H9 (cell line): Measurements from ENCODE around the gene SLC15A3. TPM values are rescaled to one million over a fixed set of nuclear protein-coding genes. Genes with fewer than 3 reads are reported as not detected.

Experiments used
- DNase-seq: peaks from one replicate; pipeline ENCODE4 v3.0.0-alpha.2; 2017
- H2AFZ ChIP-seq: one replicate; pipeline ENCODE4 v1.6.1; 2013; ENCODE audit warnings: mild to moderate bottlenecking, low read length, control low read depth, moderate library complexity
- H2AK5ac ChIP-seq: 2 replicates; pipeline ENCODE4 v1.6.1; 2013; ENCODE audit warnings: low read length, control low read depth, mixed read lengths; ENCODE audit not compliant: insufficient read length
- H2BK120ac ChIP-seq: one replicate; pipeline ENCODE4 v1.6.1; 2013; ENCODE audit warnings: low read depth, mild to moderate bottlenecking, low read length, control low read depth, inconsistent platforms; ENCODE audit not compliant: poor library complexity, severe bottlenecking
- H2BK12ac ChIP-seq: 2 replicates; pipeline ENCODE4 v1.6.1; 2013; ENCODE audit warnings: low read length, control low read depth, mixed read lengths, low read depth; ENCODE audit not compliant: insufficient read length
- H2BK15ac ChIP-seq: 2 replicates; pipeline ENCODE4 v1.6.1; 2013; ENCODE audit warnings: low read depth, low read length, control low read depth
- H2BK20ac ChIP-seq: one replicate; pipeline ENCODE4 v1.6.1; 2013; ENCODE audit warnings: low read depth, mild to moderate bottlenecking, low read length, control low read depth, inconsistent platforms; ENCODE audit not compliant: poor library complexity, severe bottlenecking
- H2BK5ac ChIP-seq: 2 replicates; pipeline ENCODE4 v1.6.1; 2013; ENCODE audit warnings: low read length, control low read depth, mixed read lengths; ENCODE audit not compliant: insufficient read length
- H3K14ac ChIP-seq: 2 replicates; pipeline ENCODE4 v1.6.1; 2013; ENCODE audit warnings: low read length, control low read depth; ENCODE audit not compliant: insufficient read depth
- H3K18ac ChIP-seq: 2 replicates; pipeline ENCODE4 v1.6.1; 2013; ENCODE audit warnings: low read depth, mild to moderate bottlenecking, mixed read lengths, low read length, control low read depth; ENCODE audit not compliant: insufficient read length
- H3K23ac ChIP-seq: 2 replicates; pipeline ENCODE4 v1.6.1; 2013; ENCODE audit warnings: low read length, control low read depth, mixed read lengths, low read depth; ENCODE audit not compliant: insufficient read length
- H3K23me2 ChIP-seq: 2 replicates; pipeline ENCODE4 v1.6.1; 2013; ENCODE audit warnings: low read depth, mild to moderate bottlenecking, mixed read lengths, low read length, control low read depth; ENCODE audit not compliant: insufficient read length, poor library complexity, severe bottlenecking
- H3K27ac ChIP-seq: 2 replicates; pipeline ENCODE4 v1.5.1; 2013; ENCODE audit warnings: low read length, control low read depth, mixed read lengths, low read depth; ENCODE audit not compliant: insufficient read length
- H3K27me3 ChIP-seq: 2 replicates; pipeline ENCODE4 v1.6.1; 2013; ENCODE audit warnings: low read length, control low read depth, inconsistent platforms; ENCODE audit not compliant: insufficient read depth
- H3K4ac ChIP-seq: 2 replicates; pipeline ENCODE4 v1.6.1; 2013; ENCODE audit warnings: low read depth, mild to moderate bottlenecking, control low read depth, inconsistent platforms, low read length, moderate library complexity
- H3K4me1 ChIP-seq: 2 replicates; pipeline ENCODE4 v1.6.1; 2013; ENCODE audit warnings: low read length, control low read depth, inconsistent platforms; ENCODE audit not compliant: insufficient read depth
- H3K4me2 ChIP-seq: 2 replicates; pipeline ENCODE4 v1.6.1; 2013; ENCODE audit warnings: low read length, control low read depth, mixed read lengths; ENCODE audit not compliant: insufficient read length, insufficient read depth
- H3K56ac ChIP-seq: 2 replicates; pipeline ENCODE4 v1.6.1; 2013; ENCODE audit warnings: low read depth, mild to moderate bottlenecking, mixed read lengths, low read length, control low read depth; ENCODE audit not compliant: insufficient read length
- H3K79me1 ChIP-seq: 2 replicates; pipeline ENCODE4 v1.6.1; 2013; ENCODE audit warnings: low read depth, mild to moderate bottlenecking, moderate library complexity, low read length, control low read depth, inconsistent platforms; ENCODE audit not compliant: insufficient read depth, poor library complexity, severe bottlenecking
- H3K79me2 ChIP-seq: 2 replicates; pipeline ENCODE4 v1.6.1; 2013; ENCODE audit warnings: low read length, control low read depth, inconsistent platforms; ENCODE audit not compliant: insufficient read depth
- H3K9ac ChIP-seq: 2 replicates; pipeline ENCODE4 v1.6.1; 2013; ENCODE audit warnings: low read length, control low read depth, mixed read lengths; ENCODE audit not compliant: insufficient read length; ENCODE audit errors: extremely low read depth
- H3K9me3 ChIP-seq: one replicate; pipeline ENCODE4 v1.6.1; 2013; ENCODE audit warnings: low read depth, low read length, inconsistent platforms; ENCODE audit not compliant: control insufficient read depth
- H3T11ph ChIP-seq: one replicate; pipeline ENCODE4 v1.6.1; 2013; ENCODE audit warnings: mild to moderate bottlenecking, low read length, control low read depth, inconsistent platforms
- H4K20me1 ChIP-seq: one replicate; pipeline ENCODE4 v1.6.1; 2013; ENCODE audit not compliant: control insufficient read depth, insufficient read length, insufficient read depth
- H4K5ac ChIP-seq: 2 replicates; pipeline ENCODE4 v1.6.1; 2013; ENCODE audit warnings: low read depth, mild to moderate bottlenecking, mixed read lengths, low read length, control low read depth; ENCODE audit not compliant: insufficient read length
- H4K8ac ChIP-seq: replicated peaks from 2 replicates; pipeline ENCODE4 v1.6.1; 2013; ENCODE audit warnings: low read length, control low read depth, mixed read lengths, low read depth; ENCODE audit not compliant: insufficient read length
- H4K91ac ChIP-seq: 2 replicates; pipeline ENCODE4 v1.6.1; 2013; ENCODE audit warnings: low read depth, mild to moderate bottlenecking, moderate library complexity, mixed read lengths, low read length, control low read depth; ENCODE audit not compliant: insufficient read length
- H3K27ac Mint-ChIP-seq, 3 experiments: 2 replicates in 2 of 3; 3 replicates in 1 of 3; pipeline ENCODE4 v1.8.0; 2020 to 2021; ENCODE audit warnings: mixed read lengths in 3 of 3, mild to moderate bottlenecking in 1 of 3, moderate library complexity in 1 of 3
- H3K27me3 Mint-ChIP-seq: 2 replicates; pipeline ENCODE4 v1.8.0; 2021; ENCODE audit warnings: low read depth, mild to moderate bottlenecking, moderate library complexity, mixed read lengths
- H3K36me3 Mint-ChIP-seq, 3 experiments: 2 replicates in 2 of 3; 3 replicates in 1 of 3; pipeline ENCODE4 v1.8.0; 2020 to 2021; ENCODE audit warnings: low read depth in 3 of 3, mixed read lengths in 3 of 3; ENCODE audit not compliant: insufficient read depth in 1 of 3
- H3K4me1 Mint-ChIP-seq, 2 experiments: 2 replicates each; pipeline ENCODE4 v1.8.0; 2020; ENCODE audit warnings: mixed read lengths in 2 of 2
- H3K4me3 Mint-ChIP-seq, 2 experiments: 2 replicates in 1 of 2; 3 replicates in 1 of 2; pipeline ENCODE4 v1.8.0; 2020 to 2021; ENCODE audit warnings: mild to moderate bottlenecking in 2 of 2, mixed read lengths in 2 of 2, moderate library complexity in 1 of 2
- H3K9me3 Mint-ChIP-seq, 2 experiments: 2 replicates in 1 of 2; 3 replicates in 1 of 2; pipeline ENCODE4 v1.8.0; 2020; ENCODE audit warnings: mild to moderate bottlenecking in 2 of 2, mixed read lengths in 2 of 2, moderate library complexity in 1 of 2
- CTCF ChIP-seq: fragments of 200-600 bp; sonication (generic); conservative IDR thresholded peaks from 3 replicates; pipeline ENCODE4 v1.8.0; 2021; ENCODE audit warnings: antibody characterized with exemption, mild to moderate bottlenecking
- WGBS: extraction: QIAGEN DNeasy Blood & Tissue Kit; methylation state at CpG from one replicate; pipeline ENCODE4 v1.1.7; 2013; ENCODE audit warnings: missing lambda C conversion rate, low lambda C conversion rate, mixed read lengths; ENCODE audit not compliant: insufficient read length; ENCODE audit errors: extremely low coverage; 5-methylcytosine and 5-hydroxymethylcytosine counted together
- total RNA-seq: library from RNA; stranded (reverse); gene quantifications from 2 replicates; pipeline ENCODE4 v1.2.1, GENCODE V29; 2021

The SLC15A3 gene
- total RNA-seq, 1 experiment from 2014 or later: 7.0 TPM

GRCh38 chr11:60968223-60968622, 16.2 kb upstream of the SLC15A3 start:
- Histone ChIP-seq H3T11ph (no peak overlapping the region), H3K27ac (no peak overlapping the region), H2AK5ac (no peak overlapping the region), H3K27me3 (no peaks in the 10 kb centered on the region; the same call in 1 of the 2 replicates), H3K56ac (no peak overlapping the region), H3K79me1 (no peaks in the 10 kb centered on the region), H3K23ac (no peak overlapping the region), H3K4me1 (no peaks in the 10 kb centered on the region), H2BK20ac (no peak overlapping the region), H3K23me2 (no peaks in the 10 kb centered on the region), H3K4ac (no peak overlapping the region), H4K91ac (no peak overlapping the region), H4K20me1 (no peaks in the 10 kb centered on the region), H3K9ac (no peak overlapping the region), H4K5ac (no peak overlapping the region), H2AFZ (no peak overlapping the region), H3K9me3 (no peaks in the 10 kb centered on the region), H2BK12ac (no peak overlapping the region), H3K14ac (no peak overlapping the region), H2BK120ac (no peak overlapping the region), H2BK5ac (no peak overlapping the region), H3K4me2 (no peak overlapping the region), H4K8ac (no peak overlapping the region), H3K79me2 (no peaks in the 10 kb centered on the region), H3K18ac (no peak overlapping the region), H2BK15ac (no peak overlapping the region)
- peaks cover 29% of the 10 kb centered on the region for H3K27me3 Mint-ChIP-seq
- no peak for DNase-seq
- TF ChIP-seq CTCF: no peak
- H3K4me3 Mint-ChIP-seq: no peak overlapping the region
- H3K27ac Mint-ChIP-seq: no peak overlapping the region
- H3K4me1 Mint-ChIP-seq: no peaks in the 10 kb centered on the region
- H3K36me3 Mint-ChIP-seq: peaks cover 0 to 7% (median 6%) of the 10 kb centered on the region in 3 experiments; a peak in 5 of 7 replicates
- WGBS: no CpG with 5 or more reads among the region's 1 CpG
- peaks cover 12 to 22% of the 10 kb centered on the region in 2 experiments for H3K9me3 Mint-ChIP-seq
